HG02840 (cell line): ENCODE results near the gene TRPC5OS.

Source experiments
- ATAC-seq: cut with Tn5 transposase; IDR thresholded peaks from one replicate; pipeline ENCODE4 v1.9.1; 2021; ENCODE audit warnings: mild to moderate bottlenecking, moderate library complexity, moderate number of reproducible peaks; ENCODE audit not compliant: unreplicated experiment, low FRiP score

The TRPC5OS gene

GRCh38 chrX:111888600-111888999, 12.6 kb downstream of the TRPC5OS start:
- no peak for ATAC-seq

GRCh38 chrX:111892375-111892774, 16.4 kb downstream of the TRPC5OS start:
- no peak for ATAC-seq

GRCh38 chrX:111896148-111896547, 20.2 kb downstream of the TRPC5OS start:
- no peak for ATAC-seq

GRCh38 chrX:111914398-111915090, 38.6 kb downstream of the TRPC5OS start:
- ATAC-seq = no peak

GRCh38 chrX:111917591-111917990, 41.6 kb downstream of the TRPC5OS start:
- no peak for ATAC-seq

GRCh38 chrX:111928456-111928855, 52.5 kb downstream of the TRPC5OS start:
- ATAC-seq = no peak
